K562 (cell line): ENCODE results near the gene SND1. TPM values are rescaled to one million over a fixed set of nuclear protein-coding genes. Genes with fewer than 3 reads are reported as not detected.

Experiments used
- ATAC-seq: fragments of 200-7000 bp; cut with Tn5 transposase; 3 replicates; pipeline ENCODE4 v1.9.1; 2020; ENCODE audit warnings: moderate library complexity
- BruUV-seq: library from RNA; stranded (reverse); fragments of 400-500 nt; replicated peaks from 2 replicates; lab custom pipeline; 2021; lab: Mats Ljungman, UMichigan
- CTCF ChIA-PET: fragments of 300-600 bp; formaldehyde crosslinking; extraction: SDS; loops from one replicate; lab custom pipeline; 2021; ENCODE audit warnings: low intra/inter-chr PET ratio; lab: Yijun Ruan, JAX
- POLR2A ChIA-PET: fragments of 300-600, 350-650 bp; sonication (Branson Sonifier 250); formaldehyde crosslinking; extraction: SDS; loops from one replicate; lab custom pipeline; 2021; ENCODE audit warnings: antibody characterized with exemption, inconsistent platforms; lab: Yijun Ruan, JAX
- DNase-seq, 4 experiments: peaks; one replicate each; pipeline versions ENCODE4 v3.0.0 to v3.0.0-alpha.2; 2011 to 2018; ENCODE audit warnings: low spot score in 3 of 4, mixed read lengths in 3 of 4; ENCODE audit errors: extremely low read depth in 1 of 4
- FAIRE-seq: peaks from 2 replicates; lab custom pipeline; 2011; peaks lifted over from hg19 to GRCh38; lab: Jason Lieb, UNC
- H2AFZ ChIP-seq: 2 replicates; pipeline ENCODE4 v1.6.0; 2011; ENCODE audit warnings: low read depth, low read length, control low read depth, inconsistent platforms
- H3K27ac ChIP-seq: fragments of 200-600 bp; 3 replicates; pipeline ENCODE4 v1.8.0; 2011; ENCODE audit warnings: low read depth, mild to moderate bottlenecking, control low read depth, inconsistent platforms, low read length, moderate library complexity, mixed read lengths; ENCODE audit errors: extremely low read depth
- H3K27me3 ChIP-seq, 2 experiments: fragments of 300-600 bp in 1 of 2; 2 replicates in 1 of 2; 3 replicates in 1 of 2; pipeline versions ENCODE4 v1.6.0 to v1.8.0; 2011; ENCODE audit warnings: inconsistent platforms in 2 of 2, low read length in 2 of 2, mild to moderate bottlenecking in 1 of 2, mixed read lengths in 1 of 2, moderate library complexity in 1 of 2; ENCODE audit not compliant: control insufficient read depth in 2 of 2, insufficient read depth in 2 of 2
- H3K36me3 ChIP-seq: fragments of 300-600 bp; 3 replicates; pipeline ENCODE4 v1.8.0; 2011; ENCODE audit warnings: mild to moderate bottlenecking, low read length, inconsistent platforms; ENCODE audit not compliant: control insufficient read depth, insufficient read depth
- H3K4me1 ChIP-seq, 2 experiments: fragments of 200-600 bp in 1 of 2; replicated peaks in 1 of 2; 2 replicates in 1 of 2; 3 replicates in 1 of 2; pipeline versions ENCODE4 v1.5.1 to v1.8.0; 2011; ENCODE audit warnings: inconsistent platforms in 2 of 2, low read length in 2 of 2, mild to moderate bottlenecking in 1 of 2, mixed read lengths in 1 of 2, moderate library complexity in 1 of 2; ENCODE audit not compliant: control insufficient read depth in 2 of 2, insufficient read depth in 2 of 2
- H3K4me2 ChIP-seq: 2 replicates; pipeline ENCODE4 v1.6.1; 2011; ENCODE audit warnings: low read length, control low read depth, inconsistent platforms, mixed read lengths; ENCODE audit not compliant: insufficient read depth
- H3K4me3 ChIP-seq: fragments of 200-600 bp; sonication (generic), shearing (Covaris generic); 2 replicates; pipeline ENCODE4 v1.5.1; 2016; ENCODE audit warnings: control low read depth, inconsistent platforms
- H3K79me2 ChIP-seq: fragments of 200-600 bp; 3 replicates; pipeline ENCODE4 v1.8.0; 2011; ENCODE audit warnings: low read length, inconsistent platforms; ENCODE audit not compliant: control insufficient read depth, insufficient read depth
- H3K9ac ChIP-seq, 2 experiments: 2 replicates each; pipeline versions ENCODE4 v1.6.0 to v1.6.1; 2011; ENCODE audit warnings: low read depth in 2 of 2, low read length in 2 of 2, control low read depth in 1 of 2, inconsistent platforms in 1 of 2, mild to moderate bottlenecking in 1 of 2, mixed read lengths in 1 of 2; ENCODE audit not compliant: insufficient read depth in 1 of 2
- H3K9me1 ChIP-seq: one replicate; pipeline ENCODE4 v1.6.0; 2011; ENCODE audit warnings: inconsistent platforms, mild to moderate bottlenecking, low read length, moderate library complexity; ENCODE audit not compliant: control insufficient read depth, insufficient read depth
- H3K9me3 ChIP-seq: replicated peaks from 2 replicates; pipeline ENCODE4 v1.5.1; 2011; ENCODE audit warnings: low read depth, low read length, inconsistent platforms; ENCODE audit not compliant: control insufficient read depth, insufficient read depth
- H4K20me1 ChIP-seq: replicated peaks from 2 replicates; pipeline ENCODE4 v1.6.1; 2011; ENCODE audit warnings: low read length, inconsistent platforms, mixed read lengths; ENCODE audit not compliant: control insufficient read depth, insufficient read depth
- ATF1 ChIP-seq, 2 experiments: fragments of 450-650 bp in 1 of 2; IDR thresholded peaks; 2 replicates each; pipeline ENCODE4 v1.6.1; 2016; ENCODE audit warnings: missing compliant biosample characterization in 1 of 2, missing genetic modification characterization in 1 of 2
- FOXP1 ChIP-seq: sonication (generic); formaldehyde crosslinking; IDR thresholded peaks from 2 replicates; pipeline ENCODE4 v1.8.0; 2022; ENCODE audit warnings: mild to moderate bottlenecking, missing genetic modification reagents
- OTX1 ChIP-seq: fragments of 450-650 bp; formaldehyde crosslinking; IDR thresholded peaks from 2 replicates; pipeline ENCODE4 v1.4.0; 2022; ENCODE audit warnings: mild to moderate bottlenecking
- PYGO2 ChIP-seq: fragments of 450-650 bp; IDR thresholded peaks from 2 replicates; pipeline ENCODE4 v1.6.1; 2016; ENCODE audit warnings: mild to moderate bottlenecking, missing genetic modification characterization, moderate library complexity, missing compliant biosample characterization
- SRSF3 ChIP-seq: fragments of 200-400 bp; formaldehyde crosslinking; IDR thresholded peaks from 2 replicates; pipeline ENCODE4 v1.6.1; 2016; ENCODE audit warnings: mild to moderate bottlenecking, low read length, moderate library complexity; ENCODE audit not compliant: insufficient read depth
- ZNF165 ChIP-seq: fragments of 250-450 bp; sonication (Bioruptor Pico); IDR thresholded peaks from 2 replicates; pipeline ENCODE4 v1.4.0; 2020; ENCODE audit warnings: borderline replicate concordance
- ZNF445 ChIP-seq: fragments of 250-450 bp; sonication (Bioruptor Pico); IDR thresholded peaks from 2 replicates; pipeline ENCODE4 v1.4.0; 2020; ENCODE audit warnings: low read depth, mild to moderate bottlenecking, moderate library complexity
- ZNF668 ChIP-seq: fragments of 250-450 bp; sonication (Bioruptor Pico); IDR thresholded peaks from 2 replicates; pipeline ENCODE4 v1.8.0; 2022; ENCODE audit warnings: mild to moderate bottlenecking, inconsistent platforms
- WGBS: fragments of 100-300 bp; shearing (Covaris generic); methylation state at CpG from one replicate; pipeline ENCODE4 v1.1.6; 2016; ENCODE audit warnings: low coverage, mixed read lengths; ENCODE audit not compliant: insufficient coverage; ENCODE audit errors: missing lambda C conversion rate; 5-methylcytosine and 5-hydroxymethylcytosine counted together
- in situ Hi-C: fragments of 300-500 bp; cut with MboI; formaldehyde crosslinking; loops from 4 replicates; pipeline ENCODE4 v1.15.0; 2018; ENCODE audit warnings: inconsistent platforms, mixed read lengths
- intact Hi-C: fragments of 100-400 bp; cut with micrococcal nuclease; formaldehyde crosslinking; loops from 2 replicates; pipeline ENCODE4 v1.14.2; 2022
- polyA plus RNA-seq, 8 experiments: library from polyadenylated mRNA; depleted of rRNA in 4 of 8; stranded (reverse) in 5 of 8; unstranded in 3 of 8; fragments of >200 nt; fragmentation: Nextera tagmentation in 2 of 8; fragmentation: Illumina TruSeq in 1 of 8; extraction: Ambion mirVana in 2 of 8; extraction: Trizol in 1 of 8; gene quantifications; 2 replicates each; pipeline versions ENCODE4 v1.2.1 to v1.2.3, GENCODE V29; 2011 to 2014; ENCODE audit warnings: inconsistent platforms in 1 of 8, missing spikeins in 1 of 8
- total RNA-seq, 7 experiments: library from RNA; depleted of rRNA in 6 of 7; stranded (reverse); fragments of >200 nt in 6 of 7; fragmentation: Illumina TruSeq in 2 of 7; extraction: Trizol in 2 of 7; gene quantifications; 2 replicates each; pipeline versions ENCODE4 v1.2.1 to v1.2.3, GENCODE V29; 2011 to 2021; ENCODE audit warnings: low replicate concordance in 1 of 7
- TF ChIP-seq, protein P1 (sequence below): conservative IDR thresholded peaks from 2 replicates; pipeline ENCODE4 v1.6.1; 2011; ENCODE audit warnings: low read depth, mild to moderate bottlenecking, low read length; ENCODE audit not compliant: control insufficient read depth
- TF ChIP-seq, protein P2 (sequence below): sonication (generic); formaldehyde crosslinking; IDR thresholded peaks from 2 replicates; pipeline ENCODE4 v1.8.1; 2023; ENCODE audit warnings: mild to moderate bottlenecking, missing genetic modification reagents, moderate library complexity
- TF ChIP-seq, protein P3 (sequence below): fragments of 450-650 bp; formaldehyde crosslinking; IDR thresholded peaks from 2 replicates; pipeline ENCODE4 v1.4.0; 2022; ENCODE audit warnings: mild to moderate bottlenecking, moderate library complexity
- TF ChIP-seq, protein P4 (sequence below): fragments of 200-800 bp; sonication (Bioruptor generic); IDR thresholded peaks from 2 replicates; pipeline ENCODE4 v1.6.1; 2017; ENCODE audit warnings: missing genetic modification characterization, missing compliant biosample characterization
- TF ChIP-seq, protein P5 (sequence below): sonication (generic); formaldehyde crosslinking; IDR thresholded peaks from 2 replicates; pipeline ENCODE4 v1.8.0; 2022; ENCODE audit warnings: mild to moderate bottlenecking, missing genetic modification reagents

The SND1 gene
- total and polyA plus RNA-seq, 9 of the 15 experiments (the other 6 are each of a cell fraction or from before 2014, with no cell fraction given), result 46.5 to 307 (median 191) TPM

DNA sequence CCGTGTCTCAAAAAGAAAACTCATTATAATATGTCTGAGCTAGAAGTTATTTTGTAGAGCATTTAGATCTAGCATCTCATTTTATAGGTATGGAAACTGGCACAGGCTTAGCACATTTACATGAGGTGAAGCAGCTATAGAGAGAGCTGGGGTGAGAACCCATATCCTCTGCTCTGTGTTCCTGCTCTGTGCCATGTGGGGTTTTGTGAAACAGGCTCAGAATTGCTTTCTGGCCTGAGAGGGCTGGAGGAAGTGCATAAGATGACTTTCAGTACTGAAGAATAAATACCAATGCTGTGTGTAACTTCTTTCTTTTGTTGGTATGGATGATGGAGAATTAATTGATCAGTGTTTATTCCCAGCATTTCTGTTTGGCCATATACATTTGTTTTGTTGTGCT is 220.1 kb downstream of the SND1 start:
- no peak overlapping the region for H3K4me3 ChIP-seq
- no TSS peak for BruUV-seq
- CTCF ChIA-PET, result no interaction called here
- in situ Hi-C loops, result no loop called here
- H3K4me1 ChIP-seq, result peaks cover 0 to 5% of the 10 kb centered on the region in 2 experiments; a peak in 1 of 5 replicates
- H3K79me2 ChIP-seq, result peaks cover 8% of the 10 kb centered on the region
- H3K36me3 ChIP-seq, result peaks cover 46% of the 10 kb centered on the region
- no peaks in the 10 kb centered on the region for H3K27me3 ChIP-seq
- WGBS, result 91% methylated on average over 1 of the region's 1 CpG
- no peaks in the 10 kb centered on the region for H3K9me3 ChIP-seq
- no peaks in the 10 kb centered on the region for H3K9me1 ChIP-seq
- H3K4me2 ChIP-seq, result no peak overlapping the region
- DNase-seq, result no peak
- no peak overlapping the region for H3K27ac ChIP-seq
- POLR2A ChIA-PET, result interaction anchor here (1.3 kb wide), 1 partner anchor 9 kb away, joined by 9 read pairs; no protein-coding TSS in a partner anchor
- no peak overlapping the region for H3K9ac ChIP-seq
- H4K20me1 ChIP-seq, result 0 out of 2 replicates have a peak, but pooled peaks cover 3% of the 10 kb centered on the region
- FAIRE-seq, result no peak
- intact Hi-C loops, result no loop called here
- no peak overlapping the region for H2AFZ ChIP-seq
- ATAC-seq, result no peak
- TF ChIP-seq PYGO2 (tag) (no peak), OTX1 (CRISPR knock-in tag) (no peak), FOXP1 (CRISPR knock-in tag) (no peak), SRSF3 (no peak), ZNF668 (CRISPR knock-in tag) (no peak), ZNF445 (CRISPR knock-in tag) (no peak), ZNF165 (CRISPR knock-in tag) (no peak), ATF1 (CRISPR knock-in tag; IDR thresholded peaks at IDR 0.05) (no peak), ATF1 (tag; IDR thresholded peaks at IDR 0.05) (no peak)
- TF ChIP-seq, protein P1, sequence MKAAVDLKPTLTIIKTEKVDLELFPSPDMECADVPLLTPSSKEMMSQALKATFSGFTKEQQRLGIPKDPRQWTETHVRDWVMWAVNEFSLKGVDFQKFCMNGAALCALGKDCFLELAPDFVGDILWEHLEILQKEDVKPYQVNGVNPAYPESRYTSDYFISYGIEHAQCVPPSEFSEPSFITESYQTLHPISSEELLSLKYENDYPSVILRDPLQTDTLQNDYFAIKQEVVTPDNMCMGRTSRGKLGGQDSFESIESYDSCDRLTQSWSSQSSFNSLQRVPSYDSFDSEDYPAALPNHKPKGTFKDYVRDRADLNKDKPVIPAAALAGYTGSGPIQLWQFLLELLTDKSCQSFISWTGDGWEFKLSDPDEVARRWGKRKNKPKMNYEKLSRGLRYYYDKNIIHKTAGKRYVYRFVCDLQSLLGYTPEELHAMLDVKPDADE, result no peak
- TF ChIP-seq, protein P2, sequence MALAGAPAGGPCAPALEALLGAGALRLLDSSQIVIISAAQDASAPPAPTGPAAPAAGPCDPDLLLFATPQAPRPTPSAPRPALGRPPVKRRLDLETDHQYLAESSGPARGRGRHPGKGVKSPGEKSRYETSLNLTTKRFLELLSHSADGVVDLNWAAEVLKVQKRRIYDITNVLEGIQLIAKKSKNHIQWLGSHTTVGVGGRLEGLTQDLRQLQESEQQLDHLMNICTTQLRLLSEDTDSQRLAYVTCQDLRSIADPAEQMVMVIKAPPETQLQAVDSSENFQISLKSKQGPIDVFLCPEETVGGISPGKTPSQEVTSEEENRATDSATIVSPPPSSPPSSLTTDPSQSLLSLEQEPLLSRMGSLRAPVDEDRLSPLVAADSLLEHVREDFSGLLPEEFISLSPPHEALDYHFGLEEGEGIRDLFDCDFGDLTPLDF (CRISPR knock-in tag), result no peak
- TF ChIP-seq, protein P3, sequence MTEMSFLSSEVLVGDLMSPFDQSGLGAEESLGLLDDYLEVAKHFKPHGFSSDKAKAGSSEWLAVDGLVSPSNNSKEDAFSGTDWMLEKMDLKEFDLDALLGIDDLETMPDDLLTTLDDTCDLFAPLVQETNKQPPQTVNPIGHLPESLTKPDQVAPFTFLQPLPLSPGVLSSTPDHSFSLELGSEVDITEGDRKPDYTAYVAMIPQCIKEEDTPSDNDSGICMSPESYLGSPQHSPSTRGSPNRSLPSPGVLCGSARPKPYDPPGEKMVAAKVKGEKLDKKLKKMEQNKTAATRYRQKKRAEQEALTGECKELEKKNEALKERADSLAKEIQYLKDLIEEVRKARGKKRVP (CRISPR knock-in tag), result no peak
- TF ChIP-seq, protein P4, sequence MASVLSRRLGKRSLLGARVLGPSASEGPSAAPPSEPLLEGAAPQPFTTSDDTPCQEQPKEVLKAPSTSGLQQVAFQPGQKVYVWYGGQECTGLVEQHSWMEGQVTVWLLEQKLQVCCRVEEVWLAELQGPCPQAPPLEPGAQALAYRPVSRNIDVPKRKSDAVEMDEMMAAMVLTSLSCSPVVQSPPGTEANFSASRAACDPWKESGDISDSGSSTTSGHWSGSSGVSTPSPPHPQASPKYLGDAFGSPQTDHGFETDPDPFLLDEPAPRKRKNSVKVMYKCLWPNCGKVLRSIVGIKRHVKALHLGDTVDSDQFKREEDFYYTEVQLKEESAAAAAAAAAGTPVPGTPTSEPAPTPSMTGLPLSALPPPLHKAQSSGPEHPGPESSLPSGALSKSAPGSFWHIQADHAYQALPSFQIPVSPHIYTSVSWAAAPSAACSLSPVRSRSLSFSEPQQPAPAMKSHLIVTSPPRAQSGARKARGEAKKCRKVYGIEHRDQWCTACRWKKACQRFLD (CRISPR knock-in tag), result no peak
- TF ChIP-seq, protein P5, sequence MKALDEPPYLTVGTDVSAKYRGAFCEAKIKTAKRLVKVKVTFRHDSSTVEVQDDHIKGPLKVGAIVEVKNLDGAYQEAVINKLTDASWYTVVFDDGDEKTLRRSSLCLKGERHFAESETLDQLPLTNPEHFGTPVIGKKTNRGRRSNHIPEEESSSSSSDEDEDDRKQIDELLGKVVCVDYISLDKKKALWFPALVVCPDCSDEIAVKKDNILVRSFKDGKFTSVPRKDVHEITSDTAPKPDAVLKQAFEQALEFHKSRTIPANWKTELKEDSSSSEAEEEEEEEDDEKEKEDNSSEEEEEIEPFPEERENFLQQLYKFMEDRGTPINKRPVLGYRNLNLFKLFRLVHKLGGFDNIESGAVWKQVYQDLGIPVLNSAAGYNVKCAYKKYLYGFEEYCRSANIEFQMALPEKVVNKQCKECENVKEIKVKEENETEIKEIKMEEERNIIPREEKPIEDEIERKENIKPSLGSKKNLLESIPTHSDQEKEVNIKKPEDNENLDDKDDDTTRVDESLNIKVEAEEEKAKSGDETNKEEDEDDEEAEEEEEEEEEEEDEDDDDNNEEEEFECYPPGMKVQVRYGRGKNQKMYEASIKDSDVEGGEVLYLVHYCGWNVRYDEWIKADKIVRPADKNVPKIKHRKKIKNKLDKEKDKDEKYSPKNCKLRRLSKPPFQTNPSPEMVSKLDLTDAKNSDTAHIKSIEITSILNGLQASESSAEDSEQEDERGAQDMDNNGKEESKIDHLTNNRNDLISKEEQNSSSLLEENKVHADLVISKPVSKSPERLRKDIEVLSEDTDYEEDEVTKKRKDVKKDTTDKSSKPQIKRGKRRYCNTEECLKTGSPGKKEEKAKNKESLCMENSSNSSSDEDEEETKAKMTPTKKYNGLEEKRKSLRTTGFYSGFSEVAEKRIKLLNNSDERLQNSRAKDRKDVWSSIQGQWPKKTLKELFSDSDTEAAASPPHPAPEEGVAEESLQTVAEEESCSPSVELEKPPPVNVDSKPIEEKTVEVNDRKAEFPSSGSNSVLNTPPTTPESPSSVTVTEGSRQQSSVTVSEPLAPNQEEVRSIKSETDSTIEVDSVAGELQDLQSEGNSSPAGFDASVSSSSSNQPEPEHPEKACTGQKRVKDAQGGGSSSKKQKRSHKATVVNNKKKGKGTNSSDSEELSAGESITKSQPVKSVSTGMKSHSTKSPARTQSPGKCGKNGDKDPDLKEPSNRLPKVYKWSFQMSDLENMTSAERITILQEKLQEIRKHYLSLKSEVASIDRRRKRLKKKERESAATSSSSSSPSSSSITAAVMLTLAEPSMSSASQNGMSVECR, result no peak
